K562 (cell line): Measurements from ENCODE around the gene RBPJL. TPM values are rescaled to one million over a fixed set of nuclear protein-coding genes. Genes with fewer than 3 reads are reported as not detected.
A peak's percentile ranks its signal among the peaks of the same experiment; 100 is the strongest.

Experiments
- AFF1 ChIP-seq, 2 experiments: fragments of 450-650 bp; IDR thresholded peaks; 2 replicates each; pipeline ENCODE4 v1.6.1; 2018; ENCODE audit warnings: mild to moderate bottlenecking in 2 of 2, low read depth in 1 of 2; ENCODE audit not compliant: partially characterized antibody in 2 of 2
- DMBX1 ChIP-seq: fragments of 250-450 bp; sonication (Bioruptor Pico); IDR thresholded peaks from 2 replicates; pipeline ENCODE4 v1.8.0; 2022; ENCODE audit warnings: inconsistent platforms, mild to moderate bottlenecking, moderate library complexity, borderline replicate concordance
- ELF2 ChIP-seq: fragments of 250-450 bp; sonication (Bioruptor Pico); IDR thresholded peaks from 2 replicates; pipeline ENCODE4 v1.5.0; 2021; ENCODE audit warnings: mild to moderate bottlenecking
- ETS2 ChIP-seq: IDR thresholded peaks from 2 replicates; pipeline ENCODE4 v1.6.1; 2016; ENCODE audit warnings: borderline replicate concordance, missing genetic modification characterization, mild to moderate bottlenecking, moderate library complexity, missing compliant biosample characterization; ENCODE audit not compliant: poor library complexity, severe bottlenecking
- FOXA1 ChIP-seq: fragments of 450-650 bp; IDR thresholded peaks from 2 replicates; pipeline ENCODE4 v1.6.1; 2016; ENCODE audit warnings: mild to moderate bottlenecking, borderline replicate concordance
- FOXK2 ChIP-seq, 2 experiments: fragments of 450-650 bp; IDR thresholded peaks in 1 of 2; conservative IDR thresholded peaks in 1 of 2; 2 replicates each; pipeline ENCODE4 v1.6.1; 2016; ENCODE audit warnings: low read depth in 2 of 2, mild to moderate bottlenecking in 1 of 2
- MBD2 ChIP-seq: sonication (generic); IDR thresholded peaks from 2 replicates; pipeline ENCODE4 v1.6.1; 2016; ENCODE audit warnings: low read depth, borderline replicate concordance
- RAD21 ChIP-seq, 2 experiments: fragments of 250-450 bp in 1 of 2; fragments of 450-650 bp in 1 of 2; sonication (Bioruptor Pico) in 1 of 2; formaldehyde crosslinking in 1 of 2; IDR thresholded peaks in 1 of 2; conservative IDR thresholded peaks in 1 of 2; 2 replicates each; pipeline versions ENCODE4 v1.4.0 to v1.8.0; 2020 to 2022; ENCODE audit warnings: mild to moderate bottlenecking in 2 of 2, moderate library complexity in 1 of 2
- RBM15 ChIP-seq: fragments of 200-400 bp; formaldehyde crosslinking; IDR thresholded peaks from 2 replicates; pipeline ENCODE4 v1.6.1; 2018; ENCODE audit warnings: mild to moderate bottlenecking, low read length, moderate library complexity; ENCODE audit not compliant: insufficient read depth
- RHOXF2B ChIP-seq: fragments of 250-450 bp; sonication (Bioruptor Pico); conservative IDR thresholded peaks from 2 replicates; pipeline ENCODE4 v1.5.1; 2021
- STAT5B ChIP-seq: fragments of 250-450 bp; sonication (Bioruptor Pico); IDR thresholded peaks from 2 replicates; pipeline ENCODE4 v1.8.0; 2021; ENCODE audit warnings: mild to moderate bottlenecking, inconsistent platforms
- TOE1 ChIP-seq, 2 experiments: fragments of 450-650 bp in 1 of 2; sonication (generic) in 1 of 2; formaldehyde crosslinking in 1 of 2; IDR thresholded peaks; 2 replicates each; pipeline versions ENCODE4 v1.7.1 to v1.8.0; 2016 to 2022; ENCODE audit warnings: borderline replicate concordance in 2 of 2, mild to moderate bottlenecking in 2 of 2, antibody characterized with exemption in 1 of 2, inconsistent platforms in 1 of 2, low read depth in 1 of 2, missing genetic modification reagents in 1 of 2, moderate library complexity in 1 of 2
- ZNF3 ChIP-seq: fragments of 250-450 bp; sonication (Bioruptor Pico); IDR thresholded peaks from 2 replicates; pipeline ENCODE4 v1.5.0; 2021; ENCODE audit warnings: mild to moderate bottlenecking, moderate library complexity
- ZNF41 ChIP-seq: fragments of 250-450 bp; sonication (Bioruptor Pico); conservative IDR thresholded peaks from 2 replicates; pipeline ENCODE4 v1.4.0; 2020; ENCODE audit warnings: mild to moderate bottlenecking
- ZNF764 ChIP-seq: fragments of 250-450 bp; sonication (Bioruptor Pico); IDR thresholded peaks from 2 replicates; pipeline ENCODE4 v1.4.0; 2020; ENCODE audit warnings: low read depth, mild to moderate bottlenecking, moderate library complexity
- ZNF780A ChIP-seq: fragments of 250-450 bp; sonication (Bioruptor Pico); IDR thresholded peaks from 2 replicates; pipeline ENCODE4 v1.5.0; 2021; ENCODE audit warnings: mild to moderate bottlenecking
- polyA plus RNA-seq, 8 experiments: library from polyadenylated mRNA; depleted of rRNA in 4 of 8; stranded (reverse) in 5 of 8; unstranded in 3 of 8; fragments of >200 nt; fragmentation: Nextera tagmentation in 2 of 8; fragmentation: Illumina TruSeq in 1 of 8; extraction: Ambion mirVana in 2 of 8; extraction: Trizol in 1 of 8; gene quantifications; 2 replicates each; pipeline versions ENCODE4 v1.2.1 to v1.2.3, GENCODE V29; 2011 to 2014; ENCODE audit warnings: inconsistent platforms in 1 of 8, missing spikeins in 1 of 8
- total RNA-seq, 7 experiments: library from RNA; depleted of rRNA in 6 of 7; stranded (reverse); fragments of >200 nt in 6 of 7; fragmentation: Illumina TruSeq in 2 of 7; extraction: Trizol in 2 of 7; gene quantifications; 2 replicates each; pipeline versions ENCODE4 v1.2.1 to v1.2.3, GENCODE V29; 2011 to 2021; ENCODE audit warnings: low replicate concordance in 1 of 7
- TF ChIP-seq, protein P1 (sequence below), 2 experiments: IDR thresholded peaks; 2 replicates each; pipeline ENCODE4 v1.6.1; 2012; ENCODE audit warnings: improper control_type of control experiment in 2 of 2, low read depth in 2 of 2, low read length in 2 of 2, borderline replicate concordance in 1 of 2
- TF ChIP-seq, protein P2 (sequence below): fragments of 250-450 bp; sonication (Bioruptor Pico); IDR thresholded peaks from 2 replicates; pipeline ENCODE4 v1.4.0; 2020

The RBPJL gene
- total and polyA plus RNA-seq, 9 of the 15 experiments (the other 6 are each of a cell fraction or from before 2014, with no cell fraction given), result not detected

- TF ChIP-seq TOE1 (IDR thresholded peaks at IDR 0.05; ENCODE audit: borderline replicate concordance) (peak; percentile 77; the same call in 1 of the 2 replicates), TOE1 (CRISPR knock-in tag; IDR thresholded peaks at IDR 0.05; ENCODE audit: borderline replicate concordance, low read depth) (0 out of 2 replicates have a peak, but pooled peaks have one; percentile 41), ZNF3 (no peak), STAT5B (CRISPR knock-in tag) (no peak), ZNF780A (CRISPR knock-in tag) (no peak), ELF2 (CRISPR knock-in tag) (peak; percentile 84; the same call in 1 of the 2 replicates), ZNF764 (no peak), RHOXF2B (CRISPR knock-in tag) (no peak), MBD2 (peak; percentile 92), AFF1 (IDR thresholded peaks at IDR 0.05; ENCODE audit: low read depth in 1 of 2, partially characterized antibody in 2 of 2) (no peak), FOXK2 (conservative IDR thresholded peaks at IDR 0.05 in 1 of 2, IDR thresholded peaks at IDR 0.05 in 1 of 2; ENCODE audit: low read depth in 2 of 2) (peak; percentile 87 to 99), RBM15 (no peak), ETS2 (tag) (no peak), DMBX1 (no peak), RAD21 (CRISPR knock-in tag; conservative IDR thresholded peaks at IDR 0.05 in 1 of 2, IDR thresholded peaks at IDR 0.05 in 1 of 2) (peak; percentile 80 to 81), FOXA1 (no peak), ZNF41 (CRISPR knock-in tag) (no peak)
- TF ChIP-seq, protein P1, sequence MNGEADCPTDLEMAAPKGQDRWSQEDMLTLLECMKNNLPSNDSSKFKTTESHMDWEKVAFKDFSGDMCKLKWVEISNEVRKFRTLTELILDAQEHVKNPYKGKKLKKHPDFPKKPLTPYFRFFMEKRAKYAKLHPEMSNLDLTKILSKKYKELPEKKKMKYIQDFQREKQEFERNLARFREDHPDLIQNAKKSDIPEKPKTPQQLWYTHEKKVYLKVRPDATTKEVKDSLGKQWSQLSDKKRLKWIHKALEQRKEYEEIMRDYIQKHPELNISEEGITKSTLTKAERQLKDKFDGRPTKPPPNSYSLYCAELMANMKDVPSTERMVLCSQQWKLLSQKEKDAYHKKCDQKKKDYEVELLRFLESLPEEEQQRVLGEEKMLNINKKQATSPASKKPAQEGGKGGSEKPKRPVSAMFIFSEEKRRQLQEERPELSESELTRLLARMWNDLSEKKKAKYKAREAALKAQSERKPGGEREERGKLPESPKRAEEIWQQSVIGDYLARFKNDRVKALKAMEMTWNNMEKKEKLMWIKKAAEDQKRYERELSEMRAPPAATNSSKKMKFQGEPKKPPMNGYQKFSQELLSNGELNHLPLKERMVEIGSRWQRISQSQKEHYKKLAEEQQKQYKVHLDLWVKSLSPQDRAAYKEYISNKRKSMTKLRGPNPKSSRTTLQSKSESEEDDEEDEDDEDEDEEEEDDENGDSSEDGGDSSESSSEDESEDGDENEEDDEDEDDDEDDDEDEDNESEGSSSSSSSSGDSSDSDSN (IDR thresholded peaks at IDR 0.05; ENCODE audit: borderline replicate concordance in 1 of 2, low read depth in 2 of 2, low read length in 2 of 2), result 0 out of 4 replicates have a peak, but pooled peaks of 1 of the 2 experiments have one; percentile 53
- TF ChIP-seq, protein P2, sequence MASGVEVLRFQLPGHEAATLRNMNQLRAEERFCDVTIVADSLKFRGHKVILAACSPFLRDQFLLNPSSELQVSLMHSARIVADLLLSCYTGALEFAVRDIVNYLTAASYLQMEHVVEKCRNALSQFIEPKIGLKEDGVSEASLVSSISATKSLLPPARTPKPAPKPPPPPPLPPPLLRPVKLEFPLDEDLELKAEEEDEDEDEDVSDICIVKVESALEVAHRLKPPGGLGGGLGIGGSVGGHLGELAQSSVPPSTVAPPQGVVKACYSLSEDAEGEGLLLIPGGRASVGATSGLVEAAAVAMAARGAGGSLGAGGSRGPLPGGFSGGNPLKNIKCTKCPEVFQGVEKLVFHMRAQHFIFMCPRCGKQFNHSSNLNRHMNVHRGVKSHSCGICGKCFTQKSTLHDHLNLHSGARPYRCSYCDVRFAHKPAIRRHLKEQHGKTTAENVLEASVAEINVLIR, result 0 out of 2 replicates have a peak, but pooled peaks have one; percentile 26
Observed at GRCh38 chr20:45362804-45363610, 56.4 kb downstream of the RBPJL start, which contains the start of gene SYS1 (continued).
